ENCODE measurements around the gene GADL1. TPM values are rescaled to one million over a fixed set of nuclear protein-coding genes. Genes with fewer than 3 reads are reported as not detected.

Gene GADL1
- polyA plus RNA-seq, 1 donor (not counting 4 experiments of a cell fraction or from before 2014, with no cell fraction given): not detected

GRCh38 chr3:30862004-30862403 lies 32.5 kb downstream of the GADL1 start:
- dilution Hi-C loops (cut with MboI; ENCODE audit: extremely low pct_ligation_motif_present, low sequenced_read_pairs): no loop called here
- no peak overlapping the region for H3K27ac ChIP-seq (ENCODE audit: control insufficient read depth, insufficient read depth, low read length)
- no peak overlapping the region for H3K4me2 ChIP-seq (ENCODE audit: control insufficient read depth, extremely low read depth, insufficient read depth, low read depth, low read length)
- peaks cover 9% of the 10 kb centered on the region for H3K27me3 ChIP-seq (ENCODE audit: control insufficient read depth, extremely low read depth, insufficient read depth, low read length)
- no peak overlapping the region for H3K9ac ChIP-seq (ENCODE audit: control insufficient read depth, extremely low read depth, insufficient read depth, low read length)
- TF ChIP-seq EZH2 (IDR thresholded peaks at IDR 0.05; ENCODE audit: low read length): no peak
- no peak for TF ChIP-seq CTCF (optimal IDR thresholded peaks at IDR 0.05 in 1 of 3, IDR thresholded peaks at IDR 0.05 in 1 of 3, conservative IDR thresholded peaks at IDR 0.05 in 1 of 3; ENCODE audit: extremely low read depth in 1 of 3, insufficient read depth in 2 of 3, low read length in 3 of 3)
- H3K4me1 ChIP-seq (ENCODE audit: control insufficient read depth, extremely low read depth, insufficient read depth, low read length): no peaks in the 10 kb centered on the region
- no peaks in the 10 kb centered on the region for H3K36me3 ChIP-seq (ENCODE audit: control insufficient read depth in 2 of 2, extremely low read depth in 1 of 2, insufficient read depth in 2 of 2, low read length in 2 of 2)
- no peak overlapping the region for H3K4me3 ChIP-seq (ENCODE audit: control insufficient read depth in 2 of 3, extremely low read depth in 1 of 3, insufficient read depth in 2 of 3, low read depth in 1 of 3, low read length in 3 of 3)
- DNase-seq (ENCODE audit: low read depth, low spot score) (no peak), FAIRE-seq (no peak)
- H3K9me3 ChIP-seq (ENCODE audit: control insufficient read depth, low read depth, low read length): no peaks in the 10 kb centered on the region
- no peaks in the 10 kb centered on the region for H3K79me2 ChIP-seq (ENCODE audit: control insufficient read depth, insufficient read depth, low read length)
- no peaks in the 10 kb centered on the region for H4K20me1 ChIP-seq (ENCODE audit: control insufficient read depth, extremely low read depth, insufficient read depth, low read length)
- no peak overlapping the region for H2AFZ ChIP-seq (ENCODE audit: control insufficient read depth, low read length)
- H3K9me1 ChIP-seq (ENCODE audit: control insufficient read depth, extremely low read depth, insufficient read depth, low read length): no peaks in the 10 kb centered on the region

DNA sequence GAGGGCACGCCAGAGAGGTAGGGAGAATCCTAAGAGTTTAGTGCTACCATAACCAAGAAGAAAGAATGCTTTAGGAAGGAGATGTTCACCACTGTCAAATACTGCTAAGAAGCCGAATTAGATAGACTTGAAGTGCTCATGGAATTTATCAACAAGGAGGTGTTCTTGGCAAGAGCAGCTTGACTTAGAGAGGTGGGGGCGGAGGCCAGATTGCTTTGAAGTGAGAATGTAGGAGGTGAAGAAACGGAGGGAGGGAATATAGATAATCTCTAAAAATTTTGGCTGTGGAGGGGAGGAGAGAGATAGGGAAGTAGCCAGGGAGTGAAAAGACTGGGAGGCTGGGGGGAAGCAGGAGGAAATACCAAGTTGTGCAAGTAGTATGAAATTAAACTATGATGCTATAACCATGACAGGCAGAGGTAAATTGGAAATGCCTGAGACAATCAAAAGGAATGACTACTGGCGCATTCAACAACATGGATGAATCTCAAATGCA lies 35.5 kb downstream of the GADL1 start:
- no peak overlapping the region for H3K4me3 ChIP-seq (ENCODE audit: control insufficient read depth in 2 of 3, extremely low read depth in 1 of 3, insufficient read depth in 2 of 3, low read depth in 1 of 3, low read length in 3 of 3)
- H3K27me3 ChIP-seq (ENCODE audit: control insufficient read depth, extremely low read depth, insufficient read depth, low read length): peaks cover 9% of the 10 kb centered on the region
- no peaks in the 10 kb centered on the region for H3K9me1 ChIP-seq (ENCODE audit: control insufficient read depth, extremely low read depth, insufficient read depth, low read length)
- H3K9ac ChIP-seq (ENCODE audit: control insufficient read depth, extremely low read depth, insufficient read depth, low read length): no peak overlapping the region
- TF ChIP-seq EZH2 (IDR thresholded peaks at IDR 0.05; ENCODE audit: low read length) (no peak), CTCF (optimal IDR thresholded peaks at IDR 0.05 in 1 of 3, IDR thresholded peaks at IDR 0.05 in 1 of 3, conservative IDR thresholded peaks at IDR 0.05 in 1 of 3; ENCODE audit: extremely low read depth in 1 of 3, insufficient read depth in 2 of 3, low read length in 3 of 3) (no peak)
- no peaks in the 10 kb centered on the region for H3K36me3 ChIP-seq (ENCODE audit: control insufficient read depth in 2 of 2, extremely low read depth in 1 of 2, insufficient read depth in 2 of 2, low read length in 2 of 2)
- DNase-seq (ENCODE audit: low read depth, low spot score) (no peak), FAIRE-seq (no peak)
- H2AFZ ChIP-seq (ENCODE audit: control insufficient read depth, low read length): no peak overlapping the region
- H4K20me1 ChIP-seq (ENCODE audit: control insufficient read depth, extremely low read depth, insufficient read depth, low read length): no peaks in the 10 kb centered on the region
- no peaks in the 10 kb centered on the region for H3K9me3 ChIP-seq (ENCODE audit: control insufficient read depth, low read depth, low read length)
- H3K4me1 ChIP-seq (ENCODE audit: control insufficient read depth, extremely low read depth, insufficient read depth, low read length): no peaks in the 10 kb centered on the region
- H3K4me2 ChIP-seq (ENCODE audit: control insufficient read depth, extremely low read depth, insufficient read depth, low read depth, low read length): no peak overlapping the region
- H3K27ac ChIP-seq (ENCODE audit: control insufficient read depth, insufficient read depth, low read length): no peak overlapping the region
- dilution Hi-C loops (cut with MboI; ENCODE audit: extremely low pct_ligation_motif_present, low sequenced_read_pairs): no loop called here
- H3K79me2 ChIP-seq (ENCODE audit: control insufficient read depth, insufficient read depth, low read length): no peaks in the 10 kb centered on the region
